IPS DF 4.7 (cell line): ENCODE data around the gene PRICKLE3.

Experiments
- DNase-seq: peaks from one replicate; pipeline ENCODE4 v3.0.0-alpha.2; 2013; ENCODE audit warnings: low spot score; ENCODE audit errors: extremely low read depth

Gene PRICKLE3

DNA sequence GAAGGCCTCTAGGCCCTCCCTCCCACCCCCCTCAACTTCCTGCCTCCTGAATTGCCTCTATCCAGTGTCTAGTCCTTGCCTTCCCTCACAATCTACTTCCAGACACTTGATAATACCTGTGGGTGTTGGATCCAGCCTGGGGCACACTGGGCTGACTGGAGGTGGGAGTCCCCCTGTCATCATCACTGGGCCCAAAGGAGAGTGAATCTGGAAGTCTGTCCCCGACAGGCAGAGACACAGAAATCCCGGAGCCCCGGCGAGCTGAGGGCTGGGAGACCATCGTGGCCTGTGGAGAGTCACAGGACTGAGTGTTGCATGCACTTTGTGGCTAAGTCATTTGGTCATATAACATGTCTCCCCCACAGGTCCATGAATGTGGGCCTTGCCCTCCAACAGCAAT is 22.2 kb upstream of the PRICKLE3 start:
- DNase-seq, result no peak

GRCh38 chrX:49206543-49206942 is 20.4 kb upstream of the PRICKLE3 start:
- no peak for DNase-seq

GRCh38 chrX:49205443-49205842 is 19.3 kb upstream of the PRICKLE3 start:
- no peak for DNase-seq

- DNase-seq, result no peak
These were observed 18.5 kb upstream of the PRICKLE3 start for GRCh38 chrX:49204709-49205108.

DNA sequence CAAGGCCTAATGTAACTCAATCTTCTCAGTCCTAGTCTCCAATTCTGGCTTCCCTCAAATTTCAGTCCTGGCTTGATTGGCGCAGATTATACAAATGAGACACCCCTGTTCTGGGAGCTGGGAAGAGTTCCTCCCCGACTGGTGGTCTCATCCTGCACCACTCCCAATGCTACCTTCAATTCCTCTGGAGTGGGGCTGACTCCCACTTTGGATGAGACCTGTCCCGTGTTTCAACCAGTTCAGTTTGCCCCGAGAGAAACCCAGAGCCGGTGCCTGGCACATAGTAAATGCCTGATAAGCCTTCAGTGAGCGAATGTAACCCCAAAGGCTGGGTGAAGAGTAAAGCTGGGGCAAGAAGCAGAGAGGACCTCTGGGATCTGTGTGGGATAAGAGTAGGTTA is 17.8 kb upstream of the PRICKLE3 start:
- no peak for DNase-seq

- no peak for DNase-seq
These were observed 17.4 kb upstream of the PRICKLE3 start for GRCh38 chrX:49203536-49203935.

DNA sequence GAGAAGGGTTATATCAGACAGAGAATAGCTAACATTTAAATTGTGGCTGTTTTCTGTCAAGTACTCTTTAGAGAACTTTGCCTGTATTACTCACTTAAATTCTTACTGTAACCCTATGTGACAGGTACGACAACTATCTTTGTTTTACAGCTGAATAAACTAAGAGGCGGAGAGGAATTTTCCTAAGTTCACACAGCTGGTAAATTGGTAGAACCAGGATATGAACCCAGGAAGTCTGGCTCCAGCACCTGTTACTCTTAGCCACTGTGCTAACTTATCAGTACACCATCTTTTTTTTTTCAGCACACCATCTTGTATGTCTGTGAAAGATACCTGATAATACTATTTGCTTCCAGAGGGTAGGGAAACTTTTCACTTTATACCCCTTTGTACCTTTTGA is 15.8 kb upstream of the PRICKLE3 start:
- no peak for DNase-seq

DNA sequence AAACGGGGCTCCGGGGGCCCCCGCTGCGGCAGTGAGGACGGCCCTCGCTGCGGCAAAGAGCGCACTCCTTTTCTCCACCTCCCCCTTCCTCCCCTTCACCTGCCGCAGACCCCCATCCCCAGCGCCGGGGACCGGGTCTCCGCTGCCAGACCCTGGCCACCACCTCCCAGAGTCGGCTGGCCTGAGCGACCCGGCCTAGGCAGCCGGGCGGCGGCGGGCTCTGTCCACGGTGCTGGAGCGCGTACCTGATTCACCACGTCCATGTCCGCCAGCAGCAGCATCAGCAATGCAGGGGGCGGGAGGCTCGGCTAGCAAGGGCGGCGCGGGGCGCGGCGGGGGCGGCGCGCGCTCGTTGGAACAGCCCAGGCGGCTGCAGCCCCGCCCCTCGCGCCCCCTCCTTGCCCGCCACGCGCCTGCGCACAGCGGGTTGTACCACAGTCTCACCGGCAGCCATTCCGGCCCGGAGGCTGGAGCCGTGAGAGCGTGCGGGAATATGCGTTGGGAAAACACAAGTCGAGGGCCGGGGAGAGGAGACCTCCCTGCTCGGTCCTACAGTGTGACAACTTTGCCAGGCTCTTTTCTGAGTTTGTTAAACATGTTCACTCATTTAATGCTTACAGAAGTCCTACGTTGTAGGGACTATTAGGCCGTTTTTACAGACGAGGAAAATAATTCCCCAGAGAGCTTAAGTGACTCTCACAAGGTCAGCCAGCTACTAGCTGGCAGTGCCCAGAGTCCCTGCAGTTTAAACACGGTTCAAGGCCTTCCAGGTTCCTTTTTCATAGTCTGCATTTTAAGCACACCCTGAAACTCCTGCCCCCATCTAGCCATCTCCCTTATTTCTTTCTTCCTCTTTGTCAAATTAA is 14.0 kb upstream of the PRICKLE3 start, which contains the start of gene SYP:
Gene SYP (minus strand): TSS at position 288 of the 866 bp plus-strand sequence. CDS start 7 bp downstream, at position 281.
- DNase-seq, result no peak

GRCh38 chrX:49199315-49199595 is 13.1 kb upstream of the PRICKLE3 start:
- no peak for DNase-seq

- no peak for DNase-seq
These were observed 12.6 kb upstream of the PRICKLE3 start for GRCh38 chrX:49198540-49199314.

GRCh38 chrX:49197543-49198087 is 11.4 kb upstream of the PRICKLE3 start:
- no peak for DNase-seq

GRCh38 chrX:49193542-49193964 is 7.4 kb upstream of the PRICKLE3 start:
- no peak for DNase-seq

GRCh38 chrX:49192722-49193328 is 6.7 kb upstream of the PRICKLE3 start:
- DNase-seq, result no peak

- DNase-seq, result no peak
These were observed 5.4 kb upstream of the PRICKLE3 start for GRCh38 chrX:49191574-49192011.

DNA sequence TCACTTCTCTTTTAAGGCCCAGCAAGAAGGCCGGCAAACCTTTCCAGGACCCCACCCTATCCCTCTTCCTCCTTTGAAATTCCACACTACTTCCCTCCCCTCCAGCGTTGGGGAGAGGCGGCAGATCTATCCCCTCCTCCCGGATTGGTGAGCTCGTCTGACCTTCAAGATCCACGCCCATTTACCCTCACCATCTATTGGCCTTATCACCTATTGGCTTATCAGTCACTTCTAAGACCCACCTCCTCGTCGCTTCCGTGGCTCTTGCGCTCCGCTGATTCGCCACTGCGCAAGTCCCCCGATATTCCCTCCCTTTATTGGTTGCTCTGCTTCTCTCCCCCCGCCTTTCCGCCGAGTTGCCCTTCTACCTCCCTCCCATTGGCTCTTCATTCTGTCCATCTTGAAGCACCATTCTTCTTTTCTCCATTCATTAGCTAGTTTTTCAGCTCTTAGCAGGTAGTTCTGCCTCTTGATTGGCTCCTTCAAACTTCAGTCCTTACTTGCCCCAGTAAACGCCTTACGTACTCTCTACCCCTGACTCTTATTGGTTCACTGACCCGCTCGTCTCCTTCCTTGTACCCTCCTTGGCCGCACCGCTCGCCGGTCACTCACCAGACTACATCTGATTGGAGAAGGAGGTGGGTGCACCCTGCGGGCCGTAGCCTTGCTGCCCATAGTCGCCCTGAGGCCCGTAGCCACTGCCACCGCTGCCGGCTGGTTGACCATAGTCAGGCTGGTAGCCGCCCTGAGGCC is 4.8 kb upstream of the PRICKLE3 start:
- peak; percentile 96 for DNase-seq

DNA sequence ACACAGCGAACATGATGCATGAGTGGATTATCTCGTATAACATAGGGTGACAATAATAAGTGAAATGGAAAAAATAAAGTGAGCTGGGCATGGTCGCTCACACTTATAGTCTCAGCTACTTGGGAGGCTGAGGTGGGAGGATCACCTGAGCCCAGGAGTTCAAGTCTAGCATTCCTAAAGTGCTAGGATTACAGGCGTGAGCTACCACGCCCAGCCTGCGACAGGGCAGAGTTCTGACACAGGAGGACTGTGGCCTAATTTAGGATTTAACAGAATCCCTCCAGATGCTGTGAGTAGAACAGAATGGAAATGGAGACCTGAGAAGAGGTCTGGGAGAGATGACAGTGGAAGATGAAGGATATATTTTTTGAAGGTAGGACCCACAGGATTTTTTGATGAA is 3.4 kb upstream of the PRICKLE3 start:
- no peak for DNase-seq

GRCh38 chrX:49188468-49189076 is 2.4 kb upstream of the PRICKLE3 start:
- DNase-seq, result no peak

DNA sequence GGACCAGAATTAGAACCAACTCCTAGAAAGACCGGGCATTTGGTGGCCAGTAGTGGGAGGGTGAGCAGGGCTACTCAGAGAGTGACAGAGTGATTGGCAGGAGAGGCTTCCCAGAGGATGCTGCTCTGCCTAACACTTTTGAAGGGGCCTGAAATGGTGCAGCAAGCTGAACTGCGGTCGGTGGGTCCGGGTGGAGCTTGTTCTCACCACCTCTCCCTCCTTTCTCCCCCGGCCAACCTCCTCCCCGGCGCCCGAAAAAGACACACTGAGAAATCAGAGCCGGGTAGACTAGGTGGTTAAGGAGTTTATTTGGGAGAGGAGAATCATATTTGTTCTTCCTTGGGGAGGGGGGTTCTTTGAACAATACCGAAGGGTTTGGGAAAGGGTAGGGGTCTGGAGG is 1.4 kb upstream of the PRICKLE3 start:
- no peak for DNase-seq

GRCh38 chrX:49187028-49187394 is 838 bp upstream of the PRICKLE3 start:
- DNase-seq, result no peak

DNA sequence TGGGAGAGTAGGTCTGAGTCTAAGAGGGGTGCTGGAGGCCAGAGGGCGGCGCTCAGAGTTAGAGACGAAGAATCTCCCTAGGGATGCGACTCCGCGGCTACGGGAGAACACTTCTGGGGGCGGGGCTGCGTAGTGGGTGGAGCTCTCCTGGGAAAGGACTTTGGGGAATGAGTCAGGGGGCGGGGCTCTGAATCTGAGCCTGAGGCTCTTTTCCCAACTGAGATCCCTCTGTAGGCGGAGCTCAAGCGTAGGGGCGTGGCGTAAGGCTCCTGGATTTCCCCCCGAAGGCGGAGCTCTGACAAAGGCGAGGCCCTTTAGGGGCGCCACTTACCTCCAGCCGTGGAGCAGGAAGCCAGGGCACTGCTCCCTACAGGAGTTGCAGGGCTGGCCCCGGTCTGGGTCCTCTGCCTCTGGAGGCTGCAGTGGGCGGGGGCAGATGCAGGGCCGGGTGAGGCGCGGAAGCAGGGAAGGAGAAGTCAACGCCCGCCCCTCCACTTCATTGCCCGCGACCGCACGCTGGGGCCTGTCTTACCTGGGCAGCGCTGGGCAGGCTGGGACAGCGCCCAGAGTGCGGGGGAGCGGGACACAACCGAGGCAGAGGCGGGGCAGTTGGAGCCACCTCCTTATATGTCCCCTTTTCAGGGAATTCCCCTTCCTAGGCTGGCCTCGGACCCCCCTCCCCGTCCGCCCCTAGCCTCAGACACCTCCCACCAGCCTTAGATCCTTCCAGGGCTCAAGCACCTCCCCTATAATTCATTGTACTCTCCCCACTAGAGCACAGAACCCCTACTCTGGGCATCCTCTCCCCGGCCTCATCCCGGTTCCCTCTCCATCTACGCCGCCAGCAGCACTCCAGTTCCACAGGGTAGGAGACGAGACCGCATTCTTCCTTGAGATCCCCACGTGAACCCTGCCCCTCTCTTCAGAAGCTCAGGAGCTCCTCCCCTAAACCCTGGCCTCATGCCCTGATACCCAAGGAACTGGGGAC is 1.6 kb downstream of the PRICKLE3 start:
- no peak for DNase-seq
